GM19043 (cell line): ENCODE measurements around the gene SPRED3.

Experiments
- ATAC-seq: cut with Tn5 transposase; IDR thresholded peaks from one replicate; pipeline ENCODE4 v1.9.1; 2021; ENCODE audit warnings: low read depth; ENCODE audit not compliant: unreplicated experiment

Gene SPRED3

DNA sequence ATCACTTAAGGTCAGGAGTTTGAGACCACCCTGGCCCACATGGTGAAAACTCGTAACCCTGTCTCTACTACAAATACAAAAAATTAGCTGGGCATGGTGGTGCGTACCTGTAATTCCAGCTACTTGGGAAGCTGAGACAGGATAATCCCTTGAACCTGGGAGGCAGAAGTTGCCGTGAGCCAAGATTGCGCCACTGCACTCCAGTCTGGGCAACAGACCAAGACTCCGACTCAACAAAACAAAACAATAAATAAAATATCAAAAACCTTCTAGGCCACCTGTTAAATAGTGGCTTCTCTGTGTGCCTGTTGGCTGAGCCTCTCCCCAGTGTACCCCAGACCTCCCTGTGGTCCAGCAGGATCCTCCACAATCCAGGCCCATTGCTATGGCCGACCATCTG, 17.4 kb upstream of the SPRED3 start:
- no peak for ATAC-seq

DNA sequence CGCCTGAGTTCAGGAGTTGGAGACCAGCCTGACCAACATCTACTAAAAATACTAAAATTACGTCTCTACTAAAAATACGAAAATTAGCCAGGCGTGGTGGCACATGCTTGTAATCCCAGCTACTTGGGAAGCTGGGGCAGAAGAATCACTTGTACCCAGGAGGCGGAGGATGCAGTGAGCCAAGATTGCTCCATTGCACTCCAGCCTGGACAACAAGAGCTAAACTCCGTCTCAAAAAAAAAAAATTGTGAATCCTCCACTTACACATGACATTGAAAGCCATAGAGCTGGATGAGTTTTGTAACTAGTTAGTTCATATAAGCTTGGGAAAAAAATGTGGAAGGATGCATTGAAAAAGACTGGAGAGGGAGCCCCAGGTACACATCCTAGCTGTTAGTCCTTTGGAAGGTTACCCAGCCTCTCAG, 14.6 kb upstream of the SPRED3 start:
- no peak for ATAC-seq

DNA sequence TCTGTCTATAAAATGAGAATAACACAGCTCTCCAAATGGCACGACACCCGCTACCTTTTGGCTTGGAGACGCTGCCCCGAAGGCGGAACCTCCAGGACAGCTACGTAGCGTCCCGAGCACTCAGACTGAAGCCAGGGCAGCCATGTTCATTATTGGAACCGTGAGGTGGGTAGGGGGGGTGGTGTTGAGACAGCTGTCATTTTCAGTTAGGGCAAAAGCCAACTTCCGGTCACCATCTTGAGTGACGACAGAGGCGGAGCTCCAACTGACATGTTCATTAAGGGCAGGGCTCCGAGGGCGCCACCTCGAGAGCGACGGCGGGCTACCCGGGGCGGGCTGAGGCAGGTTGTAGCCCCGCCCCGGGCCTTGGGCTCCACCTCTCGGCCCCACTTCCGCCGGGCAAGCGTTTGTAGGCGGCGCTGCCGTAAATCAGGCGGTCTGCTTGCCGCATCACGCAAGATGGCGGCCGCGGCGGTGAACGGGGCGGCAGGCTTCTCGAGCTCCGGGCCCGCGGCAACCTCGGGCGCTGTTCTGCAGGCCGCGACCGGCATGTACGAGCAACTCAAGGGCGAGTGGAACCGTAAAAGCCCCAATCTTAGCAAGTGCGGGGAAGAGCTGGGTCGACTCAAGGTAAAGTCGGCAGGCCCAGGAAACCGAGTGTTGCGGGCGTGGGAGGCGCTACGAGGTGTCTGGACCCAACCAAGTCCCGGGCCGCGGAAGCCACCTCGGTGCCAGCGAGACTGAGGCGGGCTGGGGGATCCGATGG, 14.0 kb upstream of the SPRED3 start, which contains the start of gene PSMD8:
Gene PSMD8, plus strand, starts transcription at position 240 of the 766 bp plus-strand sequence. Its CDS starts 31 bp downstream, at position 271.
- peak; percentile 95 for ATAC-seq

DNA sequence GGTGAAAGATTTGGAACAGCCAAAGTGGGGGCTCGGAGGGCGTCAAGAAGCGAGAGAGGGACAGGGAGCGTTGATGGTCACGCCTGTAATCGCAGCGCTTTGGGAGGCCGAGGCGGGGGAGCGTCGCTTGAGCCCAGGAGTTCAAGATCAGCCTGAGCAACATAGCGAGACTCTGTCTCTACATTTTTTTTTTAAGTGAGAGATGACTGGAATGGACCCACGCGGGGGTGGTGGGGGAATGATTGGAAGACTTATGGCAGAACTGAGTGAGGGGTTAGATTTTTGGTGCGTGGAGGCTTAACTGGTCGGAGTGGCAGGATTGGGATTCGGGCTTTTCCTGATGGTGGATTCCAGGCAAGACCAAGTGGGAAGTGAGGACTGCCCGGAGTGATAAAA, 13.4 kb upstream of the SPRED3 start:
- no peak for ATAC-seq

DNA sequence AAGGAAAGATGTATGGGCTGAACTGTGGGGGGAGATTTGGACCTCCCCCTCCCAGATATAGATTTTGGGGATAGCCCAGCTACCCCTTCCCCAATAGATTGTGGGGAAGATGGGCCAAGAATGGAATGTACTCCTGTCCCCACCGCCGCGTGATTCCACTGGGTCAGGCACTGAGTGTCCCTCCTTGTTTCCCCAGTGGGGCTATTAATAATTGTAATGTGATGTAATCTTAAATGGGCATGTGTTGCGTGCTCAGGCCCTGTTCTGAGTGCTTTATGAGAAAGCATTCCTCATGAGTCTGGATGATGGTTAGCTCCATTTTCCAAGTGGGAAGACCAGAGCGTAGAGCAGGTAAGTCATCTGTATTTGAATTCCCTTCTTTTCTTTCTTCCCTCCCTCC, 12.7 kb upstream of the SPRED3 start:
- ATAC-seq = no peak

DNA sequence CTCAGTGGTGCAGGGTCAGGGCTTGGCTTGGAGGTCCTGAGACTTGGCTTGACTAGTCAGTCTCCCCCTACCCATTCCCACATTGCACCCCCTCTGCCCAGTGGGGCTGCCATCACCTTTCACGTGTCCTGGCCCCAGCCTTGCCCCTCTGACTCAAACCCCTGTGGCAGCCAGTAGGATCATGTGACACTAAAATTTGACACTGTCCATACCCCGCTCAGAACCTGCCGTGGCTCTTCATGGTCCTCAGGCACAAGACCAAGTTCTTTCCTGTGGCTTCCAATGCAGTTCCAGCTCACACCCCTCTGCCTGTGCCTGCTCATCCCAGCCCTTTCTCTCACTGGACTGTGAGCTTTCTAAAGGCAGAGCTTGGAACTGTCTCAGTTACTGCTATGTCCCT, 11.9 kb upstream of the SPRED3 start:
- ATAC-seq = no peak

DNA sequence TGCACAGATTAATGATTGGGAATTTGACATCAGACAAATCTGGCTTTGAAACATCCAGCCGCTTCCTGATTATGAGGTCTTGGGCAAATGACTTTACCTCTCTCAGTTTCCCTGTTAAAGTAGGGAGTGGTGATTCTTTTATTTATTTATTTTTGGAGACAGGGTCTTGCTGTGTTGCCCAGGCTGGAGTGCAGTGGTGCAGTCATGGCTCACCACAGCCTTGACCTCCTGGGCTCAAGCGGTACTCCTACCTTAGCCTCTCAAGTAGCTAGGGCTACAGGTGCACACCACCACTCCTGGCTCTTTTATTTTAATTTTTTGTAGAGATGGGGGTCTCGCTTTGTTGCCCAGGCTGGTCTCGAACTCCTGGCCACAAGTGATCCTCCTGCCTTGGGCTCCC, 11.4 kb upstream of the SPRED3 start:
- no peak for ATAC-seq

DNA sequence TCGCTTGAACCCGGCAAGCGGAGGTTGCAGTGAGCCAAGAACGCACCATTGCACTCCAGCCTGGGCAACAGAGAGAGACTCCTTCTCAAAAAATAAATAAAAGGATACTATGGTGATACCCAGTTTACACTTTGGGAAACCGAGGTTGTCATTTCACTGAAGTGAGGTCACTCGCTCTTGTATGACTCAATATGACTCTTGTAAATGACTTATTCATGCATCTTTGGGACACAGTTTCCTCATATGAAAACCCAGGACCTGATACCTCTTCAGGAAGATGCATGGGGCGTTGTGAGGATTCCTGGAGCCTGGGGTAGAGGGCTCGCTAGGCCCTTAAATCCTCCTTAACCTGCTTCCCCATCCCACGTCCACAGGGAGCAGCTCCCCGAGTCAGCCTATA, 9.6 kb upstream of the SPRED3 start:
- no peak for ATAC-seq

DNA sequence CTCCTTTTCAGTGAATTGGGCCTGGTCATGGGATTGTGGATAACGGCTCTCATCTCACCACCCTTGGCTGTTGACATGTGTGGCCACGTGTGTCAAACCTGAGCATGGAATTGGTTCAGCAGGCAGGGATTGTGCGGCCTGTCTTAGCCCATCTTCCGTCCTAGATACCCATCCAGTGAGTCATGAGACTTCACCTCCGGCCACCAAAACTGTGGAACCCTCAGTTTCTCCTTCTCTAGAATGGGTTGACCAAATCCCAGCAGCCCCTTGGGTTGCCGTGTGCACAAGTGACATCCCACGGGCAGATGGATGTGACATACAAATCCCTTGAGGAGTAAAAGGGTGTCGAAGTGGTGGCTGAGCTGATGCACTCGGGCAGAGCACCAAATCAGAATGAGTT, 7.4 kb upstream of the SPRED3 start:
- ATAC-seq = no peak

DNA sequence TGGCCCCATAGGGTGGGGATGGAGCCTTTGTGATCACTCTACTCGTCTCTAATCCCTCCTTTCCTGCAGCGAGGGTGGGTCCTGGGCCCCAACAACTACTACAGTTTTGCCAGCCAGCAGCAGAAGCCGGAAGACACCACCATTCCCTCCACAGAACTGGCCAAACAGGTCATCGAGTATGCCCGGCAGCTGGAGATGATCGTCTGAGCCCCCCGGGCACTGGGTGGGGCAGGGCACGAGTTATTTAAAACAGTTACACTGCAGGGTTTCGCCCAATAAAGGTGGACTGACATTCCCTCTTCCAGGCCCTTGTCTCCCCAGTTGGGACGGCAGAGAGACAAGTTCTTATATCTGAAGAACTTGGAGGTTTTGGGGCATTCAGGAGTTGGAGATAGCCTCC, 5.3 kb upstream of the SPRED3 start:
- no peak for ATAC-seq

DNA sequence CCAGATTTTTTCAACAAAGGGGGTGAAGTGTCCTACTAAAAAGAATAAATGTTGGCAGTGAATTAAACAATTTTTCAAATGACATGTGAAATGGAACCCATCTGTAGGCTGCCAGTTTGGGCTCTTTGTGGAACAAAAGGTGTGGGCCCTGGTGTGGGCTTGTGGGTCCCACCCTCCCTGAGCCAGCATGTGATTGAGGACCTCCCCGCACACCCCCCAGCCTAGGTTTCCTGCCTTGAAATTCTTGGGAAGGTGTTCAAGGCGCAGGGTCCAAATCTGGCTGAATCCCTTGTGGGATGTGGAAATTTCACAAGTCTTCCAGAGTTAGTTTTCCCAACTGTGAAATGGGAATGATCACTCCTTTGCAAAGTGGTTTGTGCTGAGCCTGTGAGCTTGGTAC, 4.8 kb upstream of the SPRED3 start:
- ATAC-seq = no peak

DNA sequence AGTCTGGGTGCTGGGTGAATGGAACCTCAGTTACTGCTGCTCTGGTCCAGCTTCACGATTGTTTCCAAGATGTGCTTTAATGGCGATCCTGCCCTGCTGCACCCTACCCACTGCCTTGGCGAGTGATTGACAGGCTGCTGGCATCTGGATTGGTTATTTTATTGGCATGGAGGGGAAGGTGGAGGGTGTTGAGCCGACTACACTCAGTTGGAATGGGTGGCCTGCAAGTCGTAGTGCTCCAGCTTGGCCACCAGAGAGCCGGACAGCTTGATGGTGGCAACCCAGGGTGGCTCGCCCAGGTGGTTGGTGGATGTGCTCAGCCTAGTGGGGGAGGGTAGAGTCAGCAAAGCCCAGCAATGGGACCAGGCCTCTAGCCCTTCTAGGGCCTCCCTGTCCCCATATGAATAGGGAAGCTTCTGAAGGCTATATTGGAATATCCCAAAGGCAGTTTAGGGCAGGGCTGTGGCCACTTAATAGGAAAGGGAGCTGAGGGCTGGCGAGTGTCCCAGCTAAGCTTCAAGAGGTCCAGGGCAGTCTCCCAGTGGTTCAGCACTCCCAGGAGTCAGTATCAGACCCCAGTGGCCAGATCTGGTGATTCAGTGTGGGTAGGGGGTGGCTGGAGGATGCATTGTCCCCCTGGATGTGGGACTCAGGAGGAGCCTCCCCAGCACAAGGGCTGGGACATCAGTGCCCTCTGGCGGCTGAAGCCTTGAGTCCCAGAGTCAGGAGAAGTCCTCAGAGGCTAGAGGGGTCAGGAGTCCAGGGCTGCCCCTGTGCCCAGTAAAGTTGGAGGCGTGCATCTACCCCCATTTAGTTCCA, 4.1 kb upstream of the SPRED3 start:
- ATAC-seq = no peak

DNA sequence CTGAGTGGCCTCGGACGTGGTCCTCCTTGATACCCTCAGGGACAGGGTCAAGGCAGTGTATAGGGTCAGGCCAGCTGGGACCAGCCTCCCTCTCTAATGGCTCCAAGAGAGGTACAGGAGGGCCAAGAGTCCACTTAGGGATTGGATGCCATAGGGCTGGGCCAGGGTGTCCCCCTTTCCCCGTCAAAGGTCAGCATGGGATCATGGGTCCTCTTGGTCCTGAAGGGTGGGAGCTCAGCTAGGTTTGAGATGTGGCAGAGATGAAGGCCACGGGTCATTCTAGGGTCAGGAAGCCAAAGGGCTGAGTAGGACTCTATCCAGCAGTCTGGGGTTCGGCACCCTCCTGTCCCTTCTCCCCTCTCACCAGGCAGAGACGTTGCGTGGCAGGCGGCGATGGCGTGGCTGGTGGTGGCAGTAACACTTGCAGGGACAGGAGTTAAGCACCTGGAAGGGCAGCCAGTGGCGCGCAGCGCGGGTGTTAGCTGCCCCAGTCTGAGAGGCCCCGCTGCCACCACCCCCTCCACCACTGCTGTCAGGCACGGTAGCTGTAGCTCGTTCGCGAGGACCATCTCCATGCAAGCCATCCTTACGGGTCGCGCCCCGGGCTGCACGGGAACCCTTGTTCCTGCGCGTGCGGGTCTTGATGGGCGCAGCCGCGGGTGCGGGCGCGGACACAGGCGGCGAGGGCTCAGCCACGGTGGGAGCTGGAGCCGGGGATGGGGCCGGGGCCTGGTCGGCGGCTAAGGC, 3.3 kb upstream of the SPRED3 start:
- ATAC-seq = no peak

DNA sequence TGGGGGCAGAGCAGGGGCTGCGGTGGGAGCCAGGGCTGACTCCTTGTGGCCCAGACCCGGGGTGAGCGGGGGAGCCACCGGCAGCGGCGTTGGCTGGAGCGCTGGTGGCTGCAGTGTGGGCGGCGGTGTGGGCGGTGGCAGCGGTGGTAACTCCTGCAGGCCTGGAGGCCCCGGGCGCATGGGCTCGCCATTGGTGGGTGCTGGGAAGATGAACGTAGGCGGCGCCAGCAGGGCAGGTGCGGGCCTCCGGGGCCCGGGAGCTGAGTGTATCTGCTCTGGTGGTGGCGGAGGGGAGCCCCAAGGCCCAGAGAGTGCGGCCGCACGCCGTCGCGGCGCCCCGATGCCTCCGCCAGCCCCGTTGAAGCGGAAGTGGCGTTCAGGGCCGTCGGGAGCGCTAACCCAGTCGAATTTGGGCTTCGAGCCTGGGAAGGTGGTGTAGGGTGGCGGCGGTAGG, 2.7 kb upstream of the SPRED3 start:
- ATAC-seq = no peak

DNA sequence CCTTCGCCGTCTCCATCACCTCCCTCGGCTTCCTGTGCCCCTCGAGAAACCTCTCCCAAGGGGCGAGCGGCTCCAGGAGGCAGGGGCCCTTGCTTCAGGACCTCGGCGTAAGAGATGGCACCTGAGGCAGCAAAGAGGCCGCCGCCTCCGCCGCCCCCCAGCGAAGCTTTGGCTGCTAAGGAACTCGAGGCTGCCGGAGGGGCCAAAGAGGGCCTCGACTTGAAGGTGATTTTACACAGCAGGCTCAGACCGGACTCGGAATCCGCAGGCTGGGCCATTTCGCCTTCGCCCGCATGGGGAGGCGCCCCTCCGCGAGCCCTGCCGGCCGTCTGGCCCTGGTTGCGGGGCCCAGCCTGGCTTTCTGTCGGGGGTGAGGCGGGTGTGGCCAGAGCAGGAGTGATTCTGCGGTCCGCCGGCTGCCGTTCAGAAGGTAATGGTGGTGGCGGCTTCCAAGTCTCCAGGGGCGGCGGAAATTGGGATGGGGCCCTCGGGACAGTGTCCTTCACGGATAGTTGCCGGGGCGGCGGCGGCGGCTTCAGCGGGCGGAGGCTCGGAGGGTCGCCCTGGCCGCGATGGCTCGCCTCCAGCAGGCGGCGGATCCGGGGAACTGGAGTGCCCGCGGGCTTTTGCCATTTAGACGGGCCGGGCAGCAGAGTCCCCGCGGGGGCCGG, 2.1 kb upstream of the SPRED3 start:
- ATAC-seq = no peak

DNA sequence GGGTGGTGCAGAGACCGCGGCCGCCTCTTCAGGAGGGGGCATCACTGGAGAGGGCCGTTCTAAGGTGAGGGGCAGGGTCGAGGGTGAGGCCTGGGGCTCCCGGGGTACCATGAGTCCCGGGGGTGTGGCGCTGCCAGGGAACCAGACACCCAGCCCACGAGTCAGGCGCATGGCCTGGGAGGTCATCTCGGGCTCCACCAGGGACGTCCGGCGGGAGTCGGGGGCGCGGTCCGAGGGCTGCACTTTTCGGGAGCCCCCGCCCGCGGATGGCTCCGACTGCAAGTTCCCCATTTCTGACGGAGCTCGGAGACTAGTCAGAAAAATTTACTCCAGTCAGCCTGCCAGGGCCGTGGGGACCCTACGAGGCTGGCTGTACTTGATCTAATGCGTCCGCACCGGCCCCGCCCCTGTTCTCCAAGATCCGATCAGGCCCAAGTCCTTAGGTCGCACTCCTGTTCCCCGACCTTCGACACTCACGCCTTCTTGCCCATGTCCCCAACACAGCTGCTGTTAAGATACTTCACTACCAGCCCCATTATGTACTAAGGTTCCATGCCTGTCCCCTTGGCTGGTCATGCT, 1.4 kb upstream of the SPRED3 start:
- no peak for ATAC-seq

DNA sequence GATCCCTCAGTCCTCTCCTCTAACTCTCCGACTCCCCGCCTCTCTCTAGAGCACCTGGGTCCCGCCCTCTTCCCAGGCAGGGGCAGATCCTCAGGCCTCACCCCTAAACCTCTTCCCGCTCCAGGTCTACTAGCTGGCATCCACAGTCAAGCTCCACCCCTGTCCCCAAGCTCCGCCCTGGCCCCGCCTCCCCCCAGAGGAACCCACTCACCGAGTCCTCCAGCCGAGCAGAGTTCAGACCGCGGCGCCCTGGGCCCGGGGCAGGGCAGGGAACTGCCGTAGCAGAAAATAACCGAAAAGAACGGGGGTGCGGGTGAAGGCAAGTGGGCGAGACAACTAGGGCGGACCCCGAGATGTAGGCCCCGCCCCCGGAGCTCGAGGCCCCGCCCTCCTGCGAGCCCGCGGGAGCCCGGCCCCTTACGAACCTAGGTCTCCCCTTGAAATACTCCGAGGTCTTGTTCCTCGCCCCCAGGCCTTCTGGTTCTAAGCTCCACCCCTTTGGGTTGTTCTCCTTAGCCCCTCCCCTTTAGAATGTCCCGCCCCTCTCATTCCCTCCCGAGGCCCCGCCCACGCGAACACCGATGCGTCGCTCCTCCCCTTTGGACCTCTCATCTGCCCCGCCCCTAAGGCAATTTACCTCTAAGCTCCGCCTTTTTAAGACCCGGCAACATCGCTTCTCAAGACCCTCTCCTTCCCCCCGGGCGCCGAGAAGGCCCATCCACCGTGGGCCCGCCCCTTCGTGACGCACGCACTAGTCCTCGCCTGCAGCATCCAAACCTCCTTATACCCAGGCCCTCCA, 748 bp upstream of the SPRED3 start, which contains the start of gene GGN:
Gene GGN, minus strand, starts transcription at position 485 of the 799 bp plus-strand sequence. CDS start 773 bp downstream, outside the sequence.
- ATAC-seq = no peak

DNA sequence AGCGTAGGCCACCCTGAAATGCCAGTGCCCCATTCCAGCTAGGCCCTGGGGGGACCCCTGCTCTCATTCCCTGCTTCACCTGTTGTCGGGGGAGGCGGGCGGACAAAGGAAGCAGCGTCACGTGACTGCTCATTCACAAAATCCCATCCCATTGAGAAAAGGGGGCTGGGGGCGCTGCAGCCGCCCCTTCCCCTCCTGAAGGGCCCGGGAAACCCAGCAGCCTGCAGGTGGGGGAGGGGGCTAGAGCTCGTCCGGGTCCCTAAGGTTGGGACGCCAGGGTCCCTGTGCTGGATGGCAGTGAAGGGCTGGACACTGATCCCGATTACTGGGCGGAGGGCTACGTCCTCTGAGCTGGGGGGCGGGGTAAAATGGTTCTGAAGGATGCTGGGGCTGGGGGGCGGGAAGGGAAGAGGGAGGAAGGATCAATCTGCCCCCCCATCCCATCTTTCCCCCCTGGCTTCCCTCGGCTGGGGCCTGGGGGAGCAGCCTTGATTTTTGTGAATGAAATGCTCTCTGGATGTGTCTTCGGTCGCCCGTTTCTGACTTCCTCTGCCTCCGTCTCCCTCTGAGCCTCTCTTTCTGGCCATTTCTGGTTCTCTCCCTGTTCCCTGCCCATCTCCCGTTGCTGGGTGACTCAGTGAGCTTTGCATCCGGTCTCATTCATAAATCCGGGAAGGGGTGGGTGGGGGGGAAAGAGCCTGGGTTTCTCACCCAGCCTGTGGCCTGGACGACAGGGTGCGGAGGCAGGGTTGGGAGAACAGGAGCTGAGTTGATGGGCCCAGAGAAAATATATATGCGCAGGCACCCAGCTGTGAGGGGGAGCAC, 816 bp downstream of the SPRED3 start:
- no peak for ATAC-seq
